ENCODE data around the gene UBXN11.
A peak's percentile ranks its signal among the peaks of the same experiment; 100 is the strongest.
"Not testable (repeated sequence)": the region's sequence is repeated elsewhere in the genome, so short reads cannot be mapped to it uniquely, and the experiment has no call there.

UBXN11 gene

GRCh38 chr1:26336477-26337205 is 30.2 kb upstream of the UBXN11 start:
- DNase-seq, result no peak

GRCh38 chr1:26335774-26336476 is 29.5 kb upstream of the UBXN11 start:
- no peak for DNase-seq

GRCh38 chr1:26333312-26333711 is 26.9 kb upstream of the UBXN11 start:
- DNase-seq, result not testable (repeated sequence)

- no peak for DNase-seq
Observed at GRCh38 chr1:26330276-26330675, 23.8 kb upstream of the UBXN11 start.

GRCh38 chr1:26329380-26329779 is 22.9 kb upstream of the UBXN11 start:
- not testable (repeated sequence) for DNase-seq

GRCh38 chr1:26328597-26328996 is 22.2 kb upstream of the UBXN11 start:
- DNase-seq, result no peak

- no peak for DNase-seq
Observed at GRCh38 chr1:26327956-26328362, 21.5 kb upstream of the UBXN11 start.

- DNase-seq, result no peak
Observed at GRCh38 chr1:26324550-26324949, 18.1 kb upstream of the UBXN11 start.

- no peak for DNase-seq
Observed at GRCh38 chr1:26323382-26323781, 16.9 kb upstream of the UBXN11 start.

- DNase-seq, result no peak
Observed at GRCh38 chr1:26322042-26322331, 15.6 kb upstream of the UBXN11 start.

- DNase-seq, result peak; percentile 63
Observed at GRCh38 chr1:26321315-26322041, 15.0 kb upstream of the UBXN11 start.

- DNase-seq, result no peak
Observed at GRCh38 chr1:26320896-26321295, 14.5 kb upstream of the UBXN11 start.

GRCh38 chr1:26318338-26319064 is 12.1 kb upstream of the UBXN11 start:
- DNase-seq, result no peak

- peak; percentile 58 for DNase-seq
Observed at GRCh38 chr1:26317612-26318337, 11.3 kb upstream of the UBXN11 start, which contains the start of gene CD52. Gene CD52, plus strand, starts transcription at chr1:26317958. Its CDS starts 60 bp downstream, at chr1:26318018.

GRCh38 chr1:26317146-26317545 is 10.7 kb upstream of the UBXN11 start:
- no peak for DNase-seq

- no peak for DNase-seq
Observed at GRCh38 chr1:26315874-26316850, 9.7 kb upstream of the UBXN11 start.

GRCh38 chr1:26314501-26314900 is 8.1 kb upstream of the UBXN11 start:
- DNase-seq, result no peak

GRCh38 chr1:26307966-26308899 is 1.8 kb upstream of the UBXN11 start:
- peak; percentile 28 for DNase-seq

GRCh38 chr1:26307363-26307781 is 936 bp upstream of the UBXN11 start:
- no peak for DNase-seq

GRCh38 chr1:26305667-26306289 is 658 bp downstream of the UBXN11 start:
- DNase-seq, result peak; percentile 73
